GM15510 (cell line): ENCODE measurements around the gene CNOT11.

Experiments
- POLR2A ChIP-seq: IDR thresholded peaks from 3 replicates; pipeline ENCODE4 v1.6.1; 2011; ENCODE audit warnings: borderline replicate concordance; ENCODE audit not compliant: insufficient read length; ENCODE audit errors: extremely low read depth

CNOT11 gene

DNA sequence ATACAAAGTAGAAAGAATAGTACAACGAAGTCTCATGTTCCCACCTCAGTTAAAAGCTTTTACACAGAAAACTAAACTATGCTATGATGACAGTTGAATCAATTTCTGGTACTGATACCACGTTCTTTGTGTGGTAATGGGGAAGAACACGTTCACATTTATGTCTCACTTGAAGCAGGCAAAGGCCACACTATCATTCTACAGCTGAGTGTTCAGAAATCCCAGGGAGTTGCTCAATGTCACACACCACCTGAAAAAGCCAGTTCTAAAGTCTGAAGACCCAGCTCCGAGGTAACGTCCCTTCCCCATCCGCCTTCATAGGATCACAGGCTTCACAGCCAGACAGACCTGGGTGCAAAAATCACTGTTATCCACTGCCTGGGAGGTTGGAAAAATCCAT lies 46.9 kb downstream of the CNOT11 start:
- TF ChIP-seq POLR2A = no peak

- TF ChIP-seq POLR2A = no peak
Measured at GRCh38 chr2:101300164-101300563, 47.5 kb downstream of the CNOT11 start.

DNA sequence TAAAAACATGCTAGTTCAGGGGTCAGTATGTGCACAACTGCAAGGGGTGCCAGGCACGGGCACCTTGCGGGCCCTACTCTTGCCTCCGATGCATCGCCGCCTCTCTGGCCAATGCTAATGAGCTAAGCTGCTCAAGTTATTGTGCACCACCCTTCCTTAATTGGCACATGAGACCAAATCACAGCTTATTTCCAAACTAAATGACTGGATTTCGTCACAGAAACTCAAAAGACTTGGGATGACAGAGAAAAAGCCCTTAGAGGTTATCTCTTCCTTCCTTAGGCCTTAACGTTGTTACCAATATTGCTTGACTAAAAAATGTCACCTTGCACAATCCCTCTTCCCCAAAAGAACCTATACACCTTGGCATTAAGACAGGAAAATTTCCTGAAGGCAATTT lies 48.1 kb downstream of the CNOT11 start:
- TF ChIP-seq POLR2A = no peak

GRCh38 chr2:101302016-101302415 lies 49.3 kb downstream of the CNOT11 start:
- no peak for TF ChIP-seq POLR2A

GRCh38 chr2:101303688-101304087 lies 51.0 kb downstream of the CNOT11 start:
- TF ChIP-seq POLR2A = no peak

DNA sequence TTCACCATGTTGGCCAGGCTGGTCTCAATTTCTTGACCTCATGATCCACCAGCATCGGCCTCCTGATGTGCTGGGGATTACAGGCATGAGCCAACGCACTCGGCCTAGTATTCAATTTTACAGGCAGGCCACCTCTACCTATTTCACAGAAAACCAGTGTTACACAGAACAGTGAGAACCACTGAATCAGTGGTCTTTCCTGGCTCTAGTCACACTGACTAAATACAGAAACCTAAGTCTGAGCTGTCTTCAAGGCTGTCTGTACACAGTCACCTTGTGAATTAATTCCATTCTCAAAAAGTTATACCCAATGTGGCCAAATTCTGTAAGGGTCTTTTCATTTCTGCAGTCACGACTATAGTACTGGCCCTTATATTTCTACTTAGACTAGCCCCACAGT lies 52.3 kb downstream of the CNOT11 start:
- TF ChIP-seq POLR2A = no peak

GRCh38 chr2:101305492-101306078 lies 52.9 kb downstream of the CNOT11 start:
- no peak for TF ChIP-seq POLR2A

- no peak for TF ChIP-seq POLR2A
Measured at GRCh38 chr2:101306410-101306809, 53.7 kb downstream of the CNOT11 start.

GRCh38 chr2:101307503-101307902 lies 54.8 kb downstream of the CNOT11 start:
- TF ChIP-seq POLR2A = no peak

DNA sequence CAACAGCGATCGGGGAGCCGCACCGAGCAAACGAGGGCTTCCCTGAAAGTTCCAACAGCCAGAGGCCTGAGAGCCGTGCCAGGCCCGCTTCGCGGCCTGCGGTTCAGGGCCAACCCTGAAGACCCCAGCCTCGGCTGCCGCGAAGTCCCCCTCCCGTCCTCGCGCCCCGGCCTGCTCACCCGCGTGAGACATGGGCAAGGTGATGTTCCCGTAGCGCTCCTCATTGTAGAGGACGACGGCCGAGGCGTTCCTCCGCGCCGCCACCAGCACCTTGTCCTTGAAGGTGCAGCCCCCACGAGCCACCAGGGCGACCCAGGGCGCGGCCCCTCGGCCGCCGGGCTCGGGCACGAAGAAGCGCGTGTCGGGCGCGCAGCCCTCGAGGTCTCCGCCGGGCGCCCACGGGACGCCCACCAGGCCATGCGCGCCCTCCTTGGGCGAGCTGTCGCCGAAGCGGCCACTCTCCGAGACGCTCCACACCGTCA lies 55.3 kb downstream of the CNOT11 start:
- no peak for TF ChIP-seq POLR2A

GRCh38 chr2:101308432-101309210 lies 55.9 kb downstream of the CNOT11 start, which contains the start of gene RNF149:
Gene RNF149, minus strand, starts transcription at chr2:101308701. Its CDS starts 113 bp downstream, at chr2:101308588.
- peak; percentile 86 for TF ChIP-seq POLR2A

DNA sequence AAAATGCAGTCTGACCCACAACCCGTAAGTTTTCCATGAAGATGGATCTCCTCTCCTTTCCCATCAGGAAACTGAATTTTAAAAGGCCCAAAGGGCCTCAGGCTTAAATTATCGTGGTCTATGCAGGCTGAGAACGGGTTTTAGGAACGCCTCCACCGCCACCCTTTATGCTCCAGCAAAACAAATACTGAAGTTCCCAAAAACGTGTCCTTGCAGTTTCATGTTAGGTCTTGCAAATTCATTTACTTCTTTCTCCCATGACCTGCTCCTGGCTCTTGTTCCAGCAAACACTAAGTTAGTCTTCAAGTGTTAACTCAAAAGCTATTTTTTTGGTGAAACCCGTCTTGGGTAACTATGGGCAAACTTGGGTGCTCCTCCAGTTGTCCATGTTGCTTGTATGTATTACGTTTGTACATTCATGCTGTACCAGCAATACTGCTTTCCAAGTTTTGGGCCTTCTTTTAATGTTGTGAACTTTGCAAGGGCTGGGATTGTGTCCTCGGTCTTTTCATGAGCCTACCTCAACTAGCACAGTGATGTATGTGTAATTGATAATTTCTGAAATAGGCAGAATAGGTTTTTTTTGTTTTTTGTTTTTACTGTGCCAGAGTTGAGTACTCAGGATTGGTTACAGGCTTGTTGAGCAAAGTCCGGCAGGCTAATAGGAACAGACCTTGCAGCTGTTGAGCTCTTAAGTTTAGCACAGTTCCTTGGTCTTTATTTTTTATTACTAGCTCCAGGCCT lies 57.6 kb downstream of the CNOT11 start:
- no peak for TF ChIP-seq POLR2A

- no peak for TF ChIP-seq POLR2A
Measured at GRCh38 chr2:101310834-101311695, 58.4 kb downstream of the CNOT11 start.

- TF ChIP-seq POLR2A = no peak
Measured at GRCh38 chr2:101311696-101312017, 59.0 kb downstream of the CNOT11 start.
